Activated CD4-positive, CD25-positive, alpha-beta regulatory T cell treated with anti-CD3 and anti-CD28 coated beads, Interleukin-2, amount 50 U/mL, for 72 hours (primary cell): Measurements from ENCODE around the gene MRPS7.
"Not testable (repeated sequence)": the region's sequence is repeated elsewhere in the genome, so short reads cannot be mapped to it uniquely, and the experiment has no call there.

ENCODE experiments used
- DNase-seq: peaks from one replicate; pipeline ENCODE4 v3.0.0; 2021

The MRPS7 gene

GRCh38 chr17:75271955-75272847 is 10.5 kb downstream of the MRPS7 start:
- no peak for DNase-seq

- no peak for DNase-seq
Measured at GRCh38 chr17:75272848-75273184, 11.1 kb downstream of the MRPS7 start.

GRCh38 chr17:75273977-75274708 is 12.5 kb downstream of the MRPS7 start:
- no peak for DNase-seq

- no peak for DNase-seq
Measured at GRCh38 chr17:75277664-75278071, 16.0 kb downstream of the MRPS7 start.

GRCh38 chr17:75280189-75280588 is 18.5 kb downstream of the MRPS7 start:
- DNase-seq, result not testable (repeated sequence)

- no peak for DNase-seq
Measured at GRCh38 chr17:75285123-75285522, 23.4 kb downstream of the MRPS7 start.

- no peak for DNase-seq
Measured at GRCh38 chr17:75287221-75287620, 25.5 kb downstream of the MRPS7 start.

GRCh38 chr17:75288359-75288758 is 26.7 kb downstream of the MRPS7 start:
- no peak for DNase-seq

- DNase-seq, result no peak
Measured at GRCh38 chr17:75288770-75289114, 27.1 kb downstream of the MRPS7 start.

- peak; percentile 90 for DNase-seq
Measured at GRCh38 chr17:75289115-75289831, 27.6 kb downstream of the MRPS7 start, which contains the start of gene SLC25A19. Gene SLC25A19 (minus strand): TSS chr17:75289433. CDS start chr17:75286764, 2,669 bp downstream.

- DNase-seq, result no peak
Measured at GRCh38 chr17:75289832-75290337, 28.2 kb downstream of the MRPS7 start.

- DNase-seq, result not testable (repeated sequence)
Measured at GRCh38 chr17:75292810-75293448, 31.2 kb downstream of the MRPS7 start.

- no peak for DNase-seq
Measured at GRCh38 chr17:75295201-75296158, 33.8 kb downstream of the MRPS7 start.

GRCh38 chr17:75300280-75300679 is 38.6 kb downstream of the MRPS7 start:
- DNase-seq, result no peak

- DNase-seq, result no peak
Measured at GRCh38 chr17:75301049-75301448, 39.4 kb downstream of the MRPS7 start.

GRCh38 chr17:75301502-75302206 is 40.0 kb downstream of the MRPS7 start:
- DNase-seq, result no peak

GRCh38 chr17:75307957-75308731 is 46.5 kb downstream of the MRPS7 start:
- no peak for DNase-seq

GRCh38 chr17:75308732-75309629 is 47.3 kb downstream of the MRPS7 start:
- no peak for DNase-seq
